ENCODE results near the gene NXNL2.

NXNL2 gene

DNA sequence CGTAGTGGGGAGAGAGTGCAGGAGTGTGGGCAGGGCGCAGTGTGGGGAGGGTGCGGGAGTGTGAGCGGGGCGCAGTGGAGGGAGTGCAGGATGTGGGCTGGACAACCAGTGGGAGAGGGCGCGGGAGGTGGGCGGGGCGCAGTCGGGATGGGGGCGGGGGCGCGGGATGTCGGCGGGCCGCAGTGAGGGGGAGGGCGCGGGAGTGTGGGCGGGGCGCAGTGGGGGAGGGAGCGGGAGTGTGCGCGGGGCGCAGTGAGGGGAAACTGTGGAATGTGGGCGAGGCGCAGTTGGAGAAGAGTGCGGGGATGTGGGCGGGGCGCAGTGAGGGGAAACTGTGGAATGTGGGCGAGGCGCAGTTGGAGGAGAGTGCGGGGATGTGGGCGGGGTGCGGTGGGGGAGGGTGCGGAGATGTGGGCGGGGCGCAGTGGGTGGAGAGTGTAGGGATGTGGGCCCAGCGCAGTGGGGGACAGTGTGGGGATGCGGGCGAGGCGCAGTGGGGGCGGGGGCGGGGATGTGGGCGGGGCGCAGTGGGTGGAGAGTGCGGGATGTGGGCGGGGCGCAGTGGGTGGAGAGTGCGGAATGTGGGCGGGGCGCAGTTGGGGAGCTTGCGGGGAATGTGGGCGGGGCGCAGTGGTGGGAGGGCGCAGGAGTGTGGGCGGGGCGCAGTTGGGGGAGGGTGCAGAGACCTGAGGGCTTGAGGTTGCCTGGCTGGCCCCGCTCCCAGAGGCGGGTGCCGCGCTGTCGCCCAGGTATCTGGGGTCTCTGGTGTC, at the start of gene NXNL2:
TSS of gene NXNL2 (plus strand) at position 723 of the 770 bp plus-strand sequence. CDS start 257 bp downstream, outside the sequence.
- peak; percentile 54 for DNase-seq

DNA sequence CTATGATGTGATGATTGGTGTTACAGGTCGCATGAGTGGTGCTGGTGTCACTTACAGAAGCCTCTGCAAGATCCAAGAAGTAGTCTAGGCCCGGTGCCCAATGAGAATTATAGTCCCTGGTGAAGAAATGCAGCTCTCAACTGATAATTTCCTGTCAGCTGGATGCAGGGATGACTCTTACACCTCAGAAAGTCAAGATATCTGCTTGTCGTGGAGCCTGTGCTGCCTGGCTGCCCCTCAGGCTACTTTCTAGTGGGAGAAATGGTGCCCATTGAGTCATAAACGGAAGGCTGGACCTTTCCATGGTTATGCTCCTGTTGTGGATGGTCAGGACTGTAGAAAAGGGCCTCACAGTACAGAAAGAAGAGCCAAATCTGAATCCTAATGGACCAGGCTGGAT, 46.8 kb upstream of the NXNL2 start:
- no peak for DNase-seq

GRCh38 chr9:88494983-88495721, 39.8 kb upstream of the NXNL2 start:
- no peak for DNase-seq

DNA sequence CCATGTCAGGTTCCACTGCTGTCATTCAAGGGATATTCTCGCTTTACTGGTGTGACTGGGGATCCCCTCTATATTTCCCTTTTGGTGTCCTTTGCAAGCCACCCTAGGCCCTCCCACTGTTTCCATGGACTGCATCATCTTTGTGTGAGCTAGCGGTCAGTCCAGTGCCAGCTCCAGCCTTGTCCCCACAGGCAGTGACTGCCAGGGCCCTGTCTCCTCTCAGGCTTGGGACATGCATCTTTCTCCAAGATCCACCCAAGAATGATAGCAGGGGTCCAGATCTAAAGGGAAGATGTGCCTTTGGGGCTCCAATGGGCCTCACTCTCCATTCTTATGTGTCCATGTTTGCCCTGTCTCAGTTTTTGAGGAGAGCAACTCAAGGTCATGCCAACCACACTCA, 37.8 kb upstream of the NXNL2 start:
- DNase-seq: no peak

GRCh38 chr9:88498880-88499279, 36.1 kb upstream of the NXNL2 start:
- DNase-seq: no peak

DNA sequence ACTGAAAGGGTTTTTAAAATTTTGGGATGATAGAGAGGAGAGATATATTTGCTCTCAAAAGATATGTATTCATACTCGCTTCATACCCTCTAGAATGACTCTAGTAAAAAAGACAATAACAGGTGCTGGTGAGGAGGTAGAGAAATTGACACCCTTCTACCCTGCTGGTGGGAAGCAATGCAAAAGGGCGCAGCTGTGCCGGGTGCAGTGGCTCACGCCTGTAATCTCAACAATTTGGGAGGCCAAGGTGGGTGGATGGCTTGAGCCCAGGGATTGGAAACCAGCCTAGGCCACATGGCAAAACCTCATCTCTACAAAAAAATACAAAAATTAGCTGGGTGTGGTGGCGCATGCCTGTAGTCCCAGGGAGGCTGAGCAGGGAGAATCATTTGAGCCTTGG, 33.9 kb upstream of the NXNL2 start:
- DNase-seq: no peak

DNA sequence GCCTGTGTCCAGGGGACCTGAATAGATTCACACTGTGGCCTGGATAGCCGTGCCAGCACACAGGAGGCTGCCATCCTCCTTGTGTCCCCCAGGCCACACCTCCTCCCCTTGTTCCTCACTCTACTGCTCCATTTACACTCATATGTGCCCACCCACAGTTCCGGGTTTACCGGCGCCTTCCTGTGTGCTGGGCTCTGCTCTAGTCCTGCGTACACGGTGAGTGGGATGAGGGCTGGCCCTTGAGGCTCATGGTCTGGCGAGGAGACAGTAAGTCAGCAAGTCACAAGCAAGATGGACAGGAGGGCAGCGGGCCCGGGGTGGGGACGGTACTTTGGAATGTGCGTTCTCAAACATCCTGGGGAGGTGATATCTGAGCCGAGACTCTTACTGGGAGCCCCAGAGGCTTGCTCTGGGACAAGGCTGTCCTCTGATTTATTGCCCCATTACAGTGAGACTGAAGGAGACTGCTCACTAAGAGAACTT, 32.4 kb upstream of the NXNL2 start:
- DNase-seq: no peak

DNA sequence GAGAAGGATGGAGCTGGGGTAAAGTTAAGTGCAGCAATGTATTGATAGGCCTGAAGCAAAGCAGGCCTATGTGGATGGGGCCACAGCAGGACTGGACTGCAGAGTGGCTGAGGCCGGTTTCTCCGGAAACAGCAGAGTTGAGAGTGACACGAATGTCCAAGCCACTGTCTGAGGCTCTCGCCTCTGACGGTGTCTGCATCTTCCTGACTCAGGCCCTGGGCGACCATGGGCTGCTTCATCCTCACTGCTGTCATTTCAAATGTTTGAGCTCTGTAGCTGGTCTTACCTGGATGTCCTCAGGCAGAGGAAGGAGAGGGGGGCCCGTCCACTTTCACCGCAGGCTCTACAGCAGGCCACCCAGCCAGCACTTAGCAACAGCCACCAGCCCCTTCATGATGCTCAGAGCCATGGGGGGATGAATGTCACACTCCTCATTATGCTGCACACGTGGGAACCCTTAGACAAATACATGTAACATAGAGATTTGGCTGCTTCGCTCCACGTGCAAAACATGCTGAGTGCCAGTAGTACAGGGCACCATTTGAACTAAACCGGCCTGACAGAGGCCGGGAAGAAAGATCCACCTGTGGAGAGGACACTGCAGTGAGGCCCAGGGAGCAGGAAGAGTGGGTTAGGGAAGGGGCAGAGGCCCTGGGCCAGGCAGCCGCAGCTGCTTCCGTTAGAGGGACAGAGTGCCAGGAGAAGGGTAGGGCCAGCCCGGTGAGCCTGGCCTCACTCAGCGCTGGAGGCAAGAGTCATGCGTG, 31.7 kb upstream of the NXNL2 start:
- DNase-seq: no peak

DNA sequence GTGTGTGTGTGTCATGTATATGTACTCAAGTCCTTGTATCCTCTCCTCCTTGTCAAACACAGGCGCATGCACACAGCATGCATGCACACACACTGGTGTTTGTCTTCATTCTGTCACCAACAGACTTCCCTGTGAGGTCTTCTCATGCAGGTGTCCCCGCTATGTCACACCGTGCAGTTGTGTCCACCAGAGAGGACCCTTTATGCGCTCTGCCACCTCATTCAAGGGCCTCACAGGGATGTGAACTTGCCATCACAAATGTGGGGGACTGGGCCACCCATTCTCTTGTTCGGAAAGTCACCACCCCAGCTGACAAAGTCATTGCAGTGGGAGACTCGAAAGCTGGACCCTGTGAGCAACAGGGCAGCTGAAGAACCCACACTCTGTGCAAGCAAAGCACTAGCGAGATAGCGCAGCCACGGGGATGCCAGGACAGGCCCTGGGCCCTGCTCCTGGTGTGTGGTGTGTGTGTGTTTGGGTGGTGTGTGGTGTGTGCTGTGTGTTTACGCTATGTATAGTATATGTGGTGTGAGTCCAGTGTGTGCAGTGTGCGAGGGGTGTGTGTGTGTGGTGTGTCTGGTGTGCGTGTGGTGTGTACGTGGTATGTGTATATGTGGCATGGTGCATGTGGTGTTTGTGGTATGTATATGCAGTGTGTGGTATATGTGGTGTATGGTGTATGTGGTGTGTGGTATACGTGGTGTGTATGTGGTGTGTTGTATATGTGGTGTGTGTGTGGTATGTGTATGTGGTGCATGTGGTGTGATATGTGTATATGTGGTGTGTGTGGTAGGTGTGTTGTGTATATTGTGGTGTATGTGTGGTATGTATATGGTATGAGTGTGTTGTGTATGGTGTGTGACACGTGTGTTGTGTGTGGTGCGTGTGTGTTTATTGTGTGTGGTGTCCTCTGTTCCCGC, 30.9 kb upstream of the NXNL2 start:
- no peak for DNase-seq

- no peak for DNase-seq
These were observed 26.7 kb upstream of the NXNL2 start for GRCh38 chr9:88508326-88508725.

GRCh38 chr9:88511906-88512305, 23.1 kb upstream of the NXNL2 start:
- DNase-seq: no peak

- DNase-seq: no peak
These were observed 20.7 kb upstream of the NXNL2 start for GRCh38 chr9:88514247-88514646.

GRCh38 chr9:88521308-88521707, 13.7 kb upstream of the NXNL2 start:
- no peak for DNase-seq

- DNase-seq: no peak
These were observed 12.6 kb upstream of the NXNL2 start for GRCh38 chr9:88522360-88522759.

- no peak for DNase-seq
These were observed 11.9 kb upstream of the NXNL2 start for GRCh38 chr9:88523056-88523455.

DNA sequence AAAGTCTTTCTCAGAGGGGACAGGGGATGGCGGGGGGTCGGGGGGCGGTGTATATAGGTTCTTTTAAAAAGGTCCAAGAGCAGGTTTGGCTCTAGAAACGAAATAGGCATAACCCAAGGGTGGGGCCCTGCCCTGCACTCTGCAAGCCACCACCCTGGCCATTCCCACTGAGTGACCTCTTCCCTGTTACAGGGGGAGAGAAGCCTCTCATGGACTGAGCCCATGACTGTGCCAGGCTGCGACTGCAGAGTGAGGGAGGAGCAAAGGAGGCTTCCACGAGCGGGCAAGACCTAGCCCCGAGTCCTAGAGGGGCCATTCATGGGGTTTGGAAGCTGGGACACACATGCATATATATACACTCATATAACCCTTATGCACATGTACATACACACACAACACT, 10.1 kb upstream of the NXNL2 start:
- no peak for DNase-seq

- DNase-seq: no peak
These were observed 7.4 kb upstream of the NXNL2 start for GRCh38 chr9:88527618-88528017.

- DNase-seq: no peak
These were observed 6.7 kb upstream of the NXNL2 start for GRCh38 chr9:88528080-88528790.

GRCh38 chr9:88529496-88529895, 5.5 kb upstream of the NXNL2 start:
- DNase-seq: no peak

DNA sequence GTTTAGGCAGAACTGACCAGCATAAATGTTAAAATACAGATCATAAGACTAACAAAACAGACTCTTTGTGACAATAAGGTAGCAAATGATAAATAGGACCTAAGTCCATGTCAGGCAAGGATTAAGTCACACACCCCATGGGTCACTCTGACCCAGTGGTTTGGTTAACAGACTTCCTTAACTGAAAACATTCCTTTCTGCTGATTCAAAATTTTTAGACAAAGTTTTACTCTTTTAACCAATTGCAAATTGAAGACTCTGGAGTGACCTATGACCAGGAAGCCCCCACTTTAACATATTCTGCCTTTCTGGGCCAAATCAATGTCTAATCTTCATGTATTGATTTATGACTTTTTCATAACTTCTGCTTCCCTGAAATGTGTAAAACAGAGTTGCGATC, 4.9 kb upstream of the NXNL2 start:
- no peak for DNase-seq

DNA sequence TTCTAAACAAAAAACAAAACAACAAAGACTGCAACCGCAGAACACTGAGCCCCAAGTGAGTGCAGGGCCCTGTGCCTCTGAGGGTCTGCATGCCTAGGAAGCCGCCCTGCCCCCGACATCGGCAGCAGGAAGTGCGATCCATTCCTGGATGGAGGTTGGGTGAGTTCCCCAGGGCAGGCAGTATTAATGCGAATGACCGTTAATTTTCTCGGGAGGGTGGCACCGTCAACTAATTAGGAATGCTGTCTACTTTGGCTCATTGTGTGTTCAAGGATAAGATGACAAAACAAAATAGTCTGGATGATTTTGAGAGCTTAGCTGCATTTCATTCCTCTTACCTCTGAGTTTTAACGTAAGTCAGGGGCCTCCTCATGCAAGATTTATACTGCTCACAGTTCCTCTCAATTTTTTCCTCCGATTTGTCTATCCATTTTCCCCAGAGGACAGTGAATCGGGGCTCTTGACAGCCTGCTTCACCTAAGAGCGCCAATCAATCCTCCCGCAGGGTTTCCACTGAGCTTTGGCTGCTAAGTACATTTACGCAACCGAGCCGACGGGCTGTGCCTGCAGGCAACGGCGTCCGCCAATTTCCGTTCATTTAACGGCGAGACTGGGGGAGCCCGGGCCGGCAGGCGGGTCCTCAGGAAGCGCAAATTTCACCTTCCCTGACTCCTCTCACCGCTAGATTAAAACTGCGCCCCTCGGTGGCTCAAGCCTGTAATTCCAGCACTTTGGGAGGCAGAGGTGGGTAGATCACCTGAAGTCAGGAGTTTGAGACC, 2.9 kb upstream of the NXNL2 start:
- DNase-seq: no peak

Measured in activated T-cell treated with anti-CD3 and anti-CD28 coated beads for 4 hours (primary cell).